ENCODE data around the gene YBX2. TPM values are rescaled to one million over a fixed set of nuclear protein-coding genes. Genes with fewer than 3 reads are reported as not detected.
A peak's percentile ranks its signal among the peaks of the same experiment; 100 is the strongest.

YBX2 gene
- total RNA-seq, 1 experiment from 2014 or later, result 54.9 TPM

GRCh38 chr17:7296189-7296861, 1.9 kb upstream of the YBX2 start:
- DNase-seq (ENCODE audit: low read depth, low spot score) (no peak), ATAC-seq (peak; percentile 79)
- POLR2A ChIA-PET, result no interaction called here
- no TSS peak for BruUV-seq (replicated peaks)
- Histone ChIP-seq H3K27ac (ENCODE audit: low read length) (peak overlapping the region; percentile 57; the same call in 1 of the 2 replicates), H3K4me1 (ENCODE audit: control insufficient read depth, insufficient read depth, low read length) (peaks cover 17% of the 10 kb centered on the region), H3K9me3 (ENCODE audit: control insufficient read depth, insufficient read depth, low read depth, low read length) (no peaks in the 10 kb centered on the region), H3K4me3 (ENCODE audit: low read depth in 2 of 2, low read length in 2 of 2) (peak overlapping the region; percentile 3 to 31; a peak in 2 of 4 replicates), H3K27me3 (ENCODE audit: control insufficient read depth, insufficient read depth, low read length) (no peaks in the 10 kb centered on the region), H3K36me3 (ENCODE audit: control insufficient read depth, insufficient read depth, low read length) (no peaks in the 10 kb centered on the region)
- TF ChIP-seq POLR2AphosphoS5 (IDR thresholded peaks at IDR 0.05; ENCODE audit: low read depth, low read length) (no peak), SIN3A (IDR thresholded peaks at IDR 0.05; ENCODE audit: borderline replicate concordance, insufficient read depth, low read depth, low read length) (no peak), REST (IDR thresholded peaks at IDR 0.05; ENCODE audit: insufficient read depth in 1 of 2, low read depth in 2 of 2, low read length in 1 of 2) (no peak)
- TF ChIP-seq, protein P1, sequence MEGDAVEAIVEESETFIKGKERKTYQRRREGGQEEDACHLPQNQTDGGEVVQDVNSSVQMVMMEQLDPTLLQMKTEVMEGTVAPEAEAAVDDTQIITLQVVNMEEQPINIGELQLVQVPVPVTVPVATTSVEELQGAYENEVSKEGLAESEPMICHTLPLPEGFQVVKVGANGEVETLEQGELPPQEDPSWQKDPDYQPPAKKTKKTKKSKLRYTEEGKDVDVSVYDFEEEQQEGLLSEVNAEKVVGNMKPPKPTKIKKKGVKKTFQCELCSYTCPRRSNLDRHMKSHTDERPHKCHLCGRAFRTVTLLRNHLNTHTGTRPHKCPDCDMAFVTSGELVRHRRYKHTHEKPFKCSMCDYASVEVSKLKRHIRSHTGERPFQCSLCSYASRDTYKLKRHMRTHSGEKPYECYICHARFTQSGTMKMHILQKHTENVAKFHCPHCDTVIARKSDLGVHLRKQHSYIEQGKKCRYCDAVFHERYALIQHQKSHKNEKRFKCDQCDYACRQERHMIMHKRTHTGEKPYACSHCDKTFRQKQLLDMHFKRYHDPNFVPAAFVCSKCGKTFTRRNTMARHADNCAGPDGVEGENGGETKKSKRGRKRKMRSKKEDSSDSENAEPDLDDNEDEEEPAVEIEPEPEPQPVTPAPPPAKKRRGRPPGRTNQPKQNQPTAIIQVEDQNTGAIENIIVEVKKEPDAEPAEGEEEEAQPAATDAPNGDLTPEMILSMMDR (IDR thresholded peaks at IDR 0.05), result peak; percentile 96
- CTCF ChIA-PET, result interaction anchor here (0.7 to 1.3 kb wide), 4 partner anchors 15 to 1232 kb away, joined by 4 to 9 read pairs (median 4); partner anchors contain the start of gene SLC2A4
- intact Hi-C loops (cut with micrococcal nuclease; ENCODE audit: unreplicated experiment) (loop anchor here (2.0 kb wide), 1 partner anchor 16 kb away; the partner anchor contains the start of gene SLC2A4), in situ Hi-C loops (cut with HindIII; ENCODE audit: low pct_unique_long_range_greater_than_20kb, low sequenced_read_pairs) (no loop called here)

- no TSS peak for BruUV-seq (replicated peaks)
- ChIA-PET POLR2A (no interaction called here), CTCF (interaction anchor here (0.8 kb wide), 1 partner anchor 14 kb away, joined by 4 read pairs; the partner anchor contains the start of gene SLC2A4)
- H3K4me1 ChIP-seq (ENCODE audit: control insufficient read depth, insufficient read depth, low read length), result peaks cover 17% of the 10 kb centered on the region
- intact Hi-C loops (cut with micrococcal nuclease; ENCODE audit: unreplicated experiment) (loop anchor here (2.0 kb wide), 1 partner anchor 15 kb away; the partner anchor contains the start of gene SLC2A4), in situ Hi-C loops (cut with HindIII; ENCODE audit: low pct_unique_long_range_greater_than_20kb, low sequenced_read_pairs) (no loop called here)
- no peak for DNase-seq (ENCODE audit: low read depth, low spot score)
- no peak for TF ChIP-seq POLR2AphosphoS5 (IDR thresholded peaks at IDR 0.05; ENCODE audit: low read depth, low read length)
- TF ChIP-seq, protein P1 (IDR thresholded peaks at IDR 0.05), result no peak
- no peak for TF ChIP-seq REST (IDR thresholded peaks at IDR 0.05; ENCODE audit: insufficient read depth in 1 of 2, low read depth in 2 of 2, low read length in 1 of 2)
- no peak for TF ChIP-seq SIN3A (IDR thresholded peaks at IDR 0.05; ENCODE audit: borderline replicate concordance, insufficient read depth, low read depth, low read length)
- TF ChIP-seq TCF7L2 (IDR thresholded peaks at IDR 0.05; ENCODE audit: low read depth, low read length), result no peak
- H3K4me3 ChIP-seq (ENCODE audit: low read depth in 2 of 2, low read length in 2 of 2), result peak overlapping the region; percentile 41 to 56
- H3K27ac ChIP-seq (ENCODE audit: low read length), result peak overlapping the region; percentile 68
- ATAC-seq, result peak; percentile 47
- no peaks in the 10 kb centered on the region for H3K9me3 ChIP-seq (ENCODE audit: control insufficient read depth, insufficient read depth, low read depth, low read length)
- H3K36me3 ChIP-seq (ENCODE audit: control insufficient read depth, insufficient read depth, low read length), result no peaks in the 10 kb centered on the region
- H3K27me3 ChIP-seq (ENCODE audit: control insufficient read depth, insufficient read depth, low read length), result no peaks in the 10 kb centered on the region
These were observed 1.1 kb upstream of the YBX2 start for GRCh38 chr17:7295230-7296180.

All from Panc1 (cell line).